NT2/D1 (cell line): ENCODE measurements around the gene SLC7A14.

Source experiments
- SUZ12 ChIP-seq: IDR thresholded peaks from 2 replicates; pipeline ENCODE4 v1.6.1; 2011; ENCODE audit not compliant: insufficient read length, insufficient read depth; ENCODE audit errors: extremely low read depth
- YY1 ChIP-seq: IDR thresholded peaks from 2 replicates; pipeline ENCODE4 v1.6.1; 2011; ENCODE audit not compliant: insufficient read length, insufficient read depth
- ZNF274 ChIP-seq: IDR thresholded peaks from 2 replicates; pipeline ENCODE4 v1.6.1; 2011; ENCODE audit warnings: mild to moderate bottlenecking, low read depth, low read length

GRCh38 chr3:170437176-170437575 is 148.7 kb downstream of the SLC7A14 start:
- TF ChIP-seq ZNF274 (no peak), YY1 (no peak), SUZ12 (no peak)
